Measurements from ENCODE around the gene HARS1.
A peak's percentile ranks its signal among the peaks of the same experiment; 100 is the strongest.

HARS1 gene

DNA sequence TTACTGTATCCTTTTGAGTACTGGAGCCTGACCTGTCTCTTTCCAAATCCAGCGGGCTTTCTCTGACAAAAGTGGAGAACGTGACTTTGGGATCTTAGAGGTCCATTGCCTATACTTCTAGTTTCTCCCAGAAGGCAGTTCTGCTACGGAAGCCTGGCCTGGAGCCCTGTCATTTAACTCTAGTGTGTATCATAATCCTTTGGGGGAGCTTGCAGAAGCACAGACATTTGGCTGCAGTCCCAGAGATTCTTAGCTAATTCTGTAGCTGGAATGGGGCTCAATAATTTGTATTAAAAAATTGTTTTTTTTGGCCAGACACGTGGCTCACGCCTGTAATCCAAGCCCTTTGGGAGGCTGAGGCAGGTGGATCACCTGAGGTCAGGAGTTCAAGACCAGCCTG lies 3.1 kb upstream of the HARS1 start:
- no peak overlapping the region for H3K27ac ChIP-seq
- TF ChIP-seq, protein P1, sequence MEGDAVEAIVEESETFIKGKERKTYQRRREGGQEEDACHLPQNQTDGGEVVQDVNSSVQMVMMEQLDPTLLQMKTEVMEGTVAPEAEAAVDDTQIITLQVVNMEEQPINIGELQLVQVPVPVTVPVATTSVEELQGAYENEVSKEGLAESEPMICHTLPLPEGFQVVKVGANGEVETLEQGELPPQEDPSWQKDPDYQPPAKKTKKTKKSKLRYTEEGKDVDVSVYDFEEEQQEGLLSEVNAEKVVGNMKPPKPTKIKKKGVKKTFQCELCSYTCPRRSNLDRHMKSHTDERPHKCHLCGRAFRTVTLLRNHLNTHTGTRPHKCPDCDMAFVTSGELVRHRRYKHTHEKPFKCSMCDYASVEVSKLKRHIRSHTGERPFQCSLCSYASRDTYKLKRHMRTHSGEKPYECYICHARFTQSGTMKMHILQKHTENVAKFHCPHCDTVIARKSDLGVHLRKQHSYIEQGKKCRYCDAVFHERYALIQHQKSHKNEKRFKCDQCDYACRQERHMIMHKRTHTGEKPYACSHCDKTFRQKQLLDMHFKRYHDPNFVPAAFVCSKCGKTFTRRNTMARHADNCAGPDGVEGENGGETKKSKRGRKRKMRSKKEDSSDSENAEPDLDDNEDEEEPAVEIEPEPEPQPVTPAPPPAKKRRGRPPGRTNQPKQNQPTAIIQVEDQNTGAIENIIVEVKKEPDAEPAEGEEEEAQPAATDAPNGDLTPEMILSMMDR (conservative IDR thresholded peaks at IDR 0.05): no peak

DNA sequence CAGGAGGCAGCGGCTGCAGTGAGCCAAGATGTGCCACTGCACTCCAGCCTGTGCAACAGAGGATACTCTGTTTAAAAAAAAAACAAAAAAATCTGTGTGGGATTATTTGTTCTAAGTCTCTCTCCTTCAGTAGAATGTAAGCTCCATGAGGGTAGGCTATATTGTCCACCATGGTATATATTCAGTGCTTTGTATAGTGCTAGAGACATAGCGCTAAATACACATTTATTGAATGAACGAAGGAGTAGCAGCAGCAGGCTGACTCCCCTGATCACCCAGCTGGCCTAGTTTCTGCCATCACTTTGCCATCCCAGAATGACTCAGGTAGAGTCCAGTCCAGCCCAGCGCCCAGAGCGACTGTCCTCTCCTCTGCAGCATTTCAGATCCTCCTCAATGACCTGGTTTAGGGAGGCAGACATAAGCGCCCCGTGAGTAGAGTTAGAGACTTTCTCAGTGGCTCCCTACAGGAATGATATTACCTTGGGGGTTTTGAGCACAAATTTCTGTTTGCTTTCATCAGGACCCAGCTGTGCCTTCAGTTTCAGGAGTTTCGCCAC lies 716 bp downstream of the HARS1 start:
- H3K27ac ChIP-seq: peak overlapping the region; percentile 85
- TF ChIP-seq, protein P1 (conservative IDR thresholded peaks at IDR 0.05): no peak

DNA sequence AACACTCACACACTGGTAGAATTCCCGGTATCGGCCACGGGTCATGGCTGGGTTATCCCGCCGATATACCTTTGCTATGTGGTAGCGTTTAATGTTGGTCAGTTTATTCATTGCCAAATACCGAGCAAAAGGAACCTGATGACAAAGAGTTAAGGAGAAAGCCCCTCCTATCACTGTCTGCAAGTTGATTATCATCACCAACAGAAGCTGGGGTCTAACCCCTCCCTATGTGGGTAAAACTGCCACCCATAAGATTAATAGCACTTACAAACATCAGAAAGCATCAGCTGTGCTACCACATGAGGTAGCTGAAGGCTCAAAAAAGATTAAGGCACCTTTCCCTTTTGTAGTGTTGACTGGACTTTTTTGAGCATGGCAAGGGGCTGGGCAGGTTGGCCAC lies 12.2 kb downstream of the HARS1 start:
- TF ChIP-seq, protein P1 (conservative IDR thresholded peaks at IDR 0.05): no peak
- H3K27ac ChIP-seq: no peak overlapping the region

DNA sequence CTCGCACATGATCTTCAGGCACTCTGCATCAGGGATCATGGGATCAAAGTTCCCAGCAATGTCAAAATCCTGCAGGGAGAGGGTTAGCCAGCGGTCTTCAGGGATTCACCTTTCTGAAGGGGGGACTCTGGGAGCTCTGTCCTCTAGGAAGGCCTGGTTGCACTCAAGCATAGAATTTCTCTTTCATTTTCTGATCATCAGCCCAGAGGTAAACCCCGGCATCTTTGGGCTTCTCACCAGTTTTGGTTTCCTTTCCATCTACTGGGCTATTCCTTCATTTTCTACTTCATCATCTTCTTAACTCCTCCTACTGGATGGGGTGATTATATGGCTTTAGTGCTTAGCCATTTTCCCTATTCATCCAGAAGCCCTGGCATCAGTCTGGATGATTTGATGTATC lies 13.2 kb downstream of the HARS1 start:
- no peak overlapping the region for H3K27ac ChIP-seq
- TF ChIP-seq, protein P1 (conservative IDR thresholded peaks at IDR 0.05): no peak

DNA sequence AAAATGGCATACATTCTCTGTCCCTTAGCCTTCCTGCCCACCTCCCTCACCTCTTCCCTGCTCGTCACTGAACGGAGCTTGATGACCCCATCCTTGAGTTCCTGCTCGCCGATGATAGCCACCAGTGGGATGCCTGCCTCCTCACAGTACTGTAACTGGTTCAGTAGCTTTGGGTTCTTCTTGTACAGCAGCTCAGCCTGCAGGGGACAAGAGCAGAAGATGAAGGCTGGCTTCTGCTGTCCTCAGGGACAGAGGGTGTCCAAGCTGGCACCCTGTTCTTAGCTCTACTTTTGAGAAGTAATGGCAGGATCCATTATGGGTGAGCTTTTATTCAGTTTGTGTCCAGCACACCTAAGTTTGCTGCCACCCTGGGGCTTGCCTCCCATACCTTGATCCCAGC lies 16.5 kb downstream of the HARS1 start:
- TF ChIP-seq, protein P1 (conservative IDR thresholded peaks at IDR 0.05): no peak
- no peak overlapping the region for H3K27ac ChIP-seq

DNA sequence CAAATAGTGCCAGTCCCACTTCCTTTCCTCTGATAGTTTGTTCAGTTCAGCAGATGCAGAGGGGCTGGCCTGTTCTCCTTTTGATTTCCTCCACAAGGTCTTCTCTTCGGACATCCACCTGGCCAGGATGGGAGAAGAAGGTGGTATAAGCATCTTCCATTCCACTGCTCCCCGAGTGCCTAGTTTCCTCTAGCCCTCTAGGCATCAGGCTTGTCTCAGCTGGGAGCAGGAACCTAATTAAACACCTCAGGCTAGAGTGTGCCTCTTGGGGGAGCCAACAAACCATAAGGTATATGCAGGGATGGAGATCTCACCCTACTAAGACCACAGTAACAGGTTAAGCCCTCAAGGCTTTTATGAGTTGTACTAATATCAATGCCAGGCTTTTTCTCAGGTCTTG lies 17.0 kb downstream of the HARS1 start:
- no peak overlapping the region for H3K27ac ChIP-seq
- TF ChIP-seq, protein P1 (conservative IDR thresholded peaks at IDR 0.05): no peak

DNA sequence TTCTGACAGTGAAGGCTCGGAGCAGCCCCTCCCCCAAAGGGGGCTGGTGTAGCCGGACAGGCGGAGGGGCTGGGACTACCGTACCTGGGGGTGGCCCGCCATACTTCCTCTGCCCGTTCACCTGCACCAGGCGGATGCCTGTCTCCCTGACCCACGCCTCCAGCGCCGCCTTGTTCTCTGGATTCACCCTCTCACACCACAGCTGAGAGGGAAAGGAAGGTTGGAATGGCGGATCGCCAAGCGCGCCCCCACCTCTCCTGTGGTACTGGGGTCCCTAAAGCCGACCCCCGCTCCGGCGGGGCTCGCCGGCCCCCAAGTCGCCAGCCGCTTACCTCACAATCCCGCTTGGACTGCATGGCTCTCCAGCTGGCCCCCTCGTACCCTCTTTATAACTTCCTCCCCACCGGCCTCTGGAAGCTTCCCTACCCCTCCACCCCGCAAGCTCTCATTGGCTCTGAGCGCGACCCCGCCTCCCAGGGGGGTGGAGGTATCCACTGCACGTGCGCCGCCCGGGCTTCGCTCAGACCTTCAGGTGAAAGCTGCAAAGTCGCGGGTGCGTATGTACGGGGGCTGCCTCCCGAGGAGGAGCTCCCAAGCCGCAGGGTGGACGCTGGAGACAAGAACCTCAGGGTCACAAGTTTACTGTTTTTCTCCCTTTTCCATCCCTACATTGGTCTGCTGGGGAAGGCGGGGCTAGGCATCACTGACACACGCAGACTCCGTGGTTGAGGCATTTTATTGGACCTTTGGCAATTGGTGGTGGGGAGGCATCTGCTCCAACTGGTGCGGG lies 17.8 kb downstream of the HARS1 start, which contains the start of gene DND1:
Gene DND1 (minus strand): TSS at position 390 of the 790 bp plus-strand sequence. CDS start 34 bp downstream, at position 356.
- H3K27ac ChIP-seq: no peak within 1 kb of the TSS
- TF ChIP-seq, protein P1 (conservative IDR thresholded peaks at IDR 0.05): no peak

All from VCaP (cell line).